Jurkat, Clone E6-1 (cell line): ENCODE results near the gene FN1.
A peak's percentile ranks its signal among the peaks of the same experiment; 100 is the strongest.

Experiments used
- DNase-seq: peaks from one replicate; pipeline ENCODE4 v3.0.0-alpha.2; 2011; ENCODE audit warnings: low read depth, low spot score
- H3K4me3 ChIP-seq: 2 replicates; pipeline ENCODE4 v1.5.1; 2011; ENCODE audit warnings: mild to moderate bottlenecking, low read length, control low read depth, moderate library complexity

FN1 gene

GRCh38 chr2:215320102-215320501 lies 115.8 kb downstream of the FN1 start:
- no peak for DNase-seq
- no peak overlapping the region for H3K4me3 ChIP-seq

- no peak for DNase-seq
- no peak overlapping the region for H3K4me3 ChIP-seq
These were observed 116.4 kb downstream of the FN1 start for GRCh38 chr2:215319500-215319899.

- no peak overlapping the region for H3K4me3 ChIP-seq
- no peak for DNase-seq
These were observed 119.5 kb downstream of the FN1 start for GRCh38 chr2:215316336-215316735.

GRCh38 chr2:215315301-215315700 lies 120.6 kb downstream of the FN1 start:
- no peak for DNase-seq
- no peak overlapping the region for H3K4me3 ChIP-seq

- no peak overlapping the region for H3K4me3 ChIP-seq
- no peak for DNase-seq
These were observed 121.0 kb downstream of the FN1 start for GRCh38 chr2:215314896-215315295.

- peak overlapping the region; percentile 57 for H3K4me3 ChIP-seq
- DNase-seq, result no peak
These were observed 122.6 kb downstream of the FN1 start for GRCh38 chr2:215313255-215313613.

- peak; percentile 90 for DNase-seq
- peak within 1 kb of the TSS; percentile 57 for H3K4me3 ChIP-seq
These were observed 124.1 kb downstream of the FN1 start, which contains the start of gene ATIC for GRCh38 chr2:215311625-215312396. ATIC (plus strand) TSS chr2:215312059; CDS start chr2:215312143, 84 bp downstream.

- peak; percentile 28 for DNase-seq
- peak overlapping the region; percentile 57 for H3K4me3 ChIP-seq
These were observed 124.6 kb downstream of the FN1 start for GRCh38 chr2:215311259-215311624.
